Nephron progenitor cell (in vitro differentiated cells): ENCODE data around the gene SLC6A2.

Source experiments
- DNase-seq: peaks from one replicate; pipeline ENCODE4 v3.0.0; 2021
- H3K27ac Mint-ChIP-seq: 2 replicates; pipeline ENCODE4 v1.8.0; 2021; ENCODE audit warnings: mild to moderate bottlenecking, moderate library complexity, mixed read lengths
- H3K27me3 Mint-ChIP-seq: 2 replicates; pipeline ENCODE4 v1.8.0; 2021; ENCODE audit warnings: mild to moderate bottlenecking, low read depth, mixed read lengths; ENCODE audit not compliant: poor library complexity
- H3K36me3 Mint-ChIP-seq: 2 replicates; pipeline ENCODE4 v1.8.0; 2021; ENCODE audit warnings: low read depth, mixed read lengths
- H3K4me1 Mint-ChIP-seq: 2 replicates; pipeline ENCODE4 v1.8.0; 2021; ENCODE audit warnings: mixed read lengths
- H3K4me3 Mint-ChIP-seq: 2 replicates; pipeline ENCODE4 v1.8.0; 2021; ENCODE audit warnings: mild to moderate bottlenecking, moderate library complexity, mixed read lengths
- H3K9me3 Mint-ChIP-seq: 2 replicates; pipeline ENCODE4 v1.8.0; 2021; ENCODE audit warnings: mild to moderate bottlenecking, moderate library complexity, mixed read lengths
- CTCF ChIP-seq: fragments of 200-600 bp; sonication (generic); IDR thresholded peaks from 2 replicates; pipeline ENCODE4 v1.5.0; 2021; ENCODE audit warnings: antibody characterized with exemption

SLC6A2 gene

GRCh38 chr16:55643161-55643970 is 12.4 kb upstream of the SLC6A2 start:
- Mint-ChIP-seq H3K27ac (no peak overlapping the region), H3K27me3 (peaks cover 55% of the 10 kb centered on the region), H3K4me3 (no peak overlapping the region), H3K9me3 (no peaks in the 10 kb centered on the region), H3K4me1 (peaks cover 5% of the 10 kb centered on the region), H3K36me3 (no peaks in the 10 kb centered on the region)
- no peak for TF ChIP-seq CTCF
- DNase-seq: no peak

- no peaks in the 10 kb centered on the region for H3K9me3 Mint-ChIP-seq
- no peak for DNase-seq
- H3K4me3 Mint-ChIP-seq: no peak overlapping the region
- peaks cover 58% of the 10 kb centered on the region for H3K27me3 Mint-ChIP-seq
- no peak for TF ChIP-seq CTCF
- H3K27ac Mint-ChIP-seq: no peak overlapping the region
- no peaks in the 10 kb centered on the region for H3K36me3 Mint-ChIP-seq
- H3K4me1 Mint-ChIP-seq: peaks cover 5% of the 10 kb centered on the region
Measured at GRCh38 chr16:55645986-55646385, 9.8 kb upstream of the SLC6A2 start.

- Mint-ChIP-seq H3K27me3 (peaks cover 54% of the 10 kb centered on the region), H3K36me3 (no peaks in the 10 kb centered on the region), H3K4me1 (peaks cover 5% of the 10 kb centered on the region), H3K27ac (no peak overlapping the region), H3K4me3 (no peak overlapping the region), H3K9me3 (no peaks in the 10 kb centered on the region)
- no peak for TF ChIP-seq CTCF
- no peak for DNase-seq
Measured at GRCh38 chr16:55647343-55647742, 8.4 kb upstream of the SLC6A2 start.

GRCh38 chr16:55647798-55648197 is 8.0 kb upstream of the SLC6A2 start:
- Mint-ChIP-seq H3K4me3 (no peak overlapping the region), H3K27ac (no peak overlapping the region), H3K27me3 (peaks cover 54% of the 10 kb centered on the region), H3K4me1 (peaks cover 5% of the 10 kb centered on the region), H3K9me3 (no peaks in the 10 kb centered on the region), H3K36me3 (no peaks in the 10 kb centered on the region)
- no peak for TF ChIP-seq CTCF
- DNase-seq: no peak

- no peaks in the 10 kb centered on the region for H3K36me3 Mint-ChIP-seq
- no peak for DNase-seq
- H3K27ac Mint-ChIP-seq: no peak overlapping the region
- peaks cover 6% of the 10 kb centered on the region for H3K4me1 Mint-ChIP-seq
- peaks cover 43% of the 10 kb centered on the region for H3K27me3 Mint-ChIP-seq
- no peak overlapping the region for H3K4me3 Mint-ChIP-seq
- no peak for TF ChIP-seq CTCF
- no peaks in the 10 kb centered on the region for H3K9me3 Mint-ChIP-seq
Measured at GRCh38 chr16:55651841-55652824, 3.7 kb upstream of the SLC6A2 start.
